CD4-positive, alpha-beta T cell treated with Interleukin-21 for 1 hour (primary cell): ENCODE measurements around the gene ACSF2.
"Not testable (repeated sequence)": the region's sequence is repeated elsewhere in the genome, so short reads cannot be mapped to it uniquely, and the experiment has no call there.

ENCODE experiments used
- DNase-seq: peaks from one replicate; pipeline ENCODE4 v3.0.0-alpha.2; 2020

ACSF2 gene

DNA sequence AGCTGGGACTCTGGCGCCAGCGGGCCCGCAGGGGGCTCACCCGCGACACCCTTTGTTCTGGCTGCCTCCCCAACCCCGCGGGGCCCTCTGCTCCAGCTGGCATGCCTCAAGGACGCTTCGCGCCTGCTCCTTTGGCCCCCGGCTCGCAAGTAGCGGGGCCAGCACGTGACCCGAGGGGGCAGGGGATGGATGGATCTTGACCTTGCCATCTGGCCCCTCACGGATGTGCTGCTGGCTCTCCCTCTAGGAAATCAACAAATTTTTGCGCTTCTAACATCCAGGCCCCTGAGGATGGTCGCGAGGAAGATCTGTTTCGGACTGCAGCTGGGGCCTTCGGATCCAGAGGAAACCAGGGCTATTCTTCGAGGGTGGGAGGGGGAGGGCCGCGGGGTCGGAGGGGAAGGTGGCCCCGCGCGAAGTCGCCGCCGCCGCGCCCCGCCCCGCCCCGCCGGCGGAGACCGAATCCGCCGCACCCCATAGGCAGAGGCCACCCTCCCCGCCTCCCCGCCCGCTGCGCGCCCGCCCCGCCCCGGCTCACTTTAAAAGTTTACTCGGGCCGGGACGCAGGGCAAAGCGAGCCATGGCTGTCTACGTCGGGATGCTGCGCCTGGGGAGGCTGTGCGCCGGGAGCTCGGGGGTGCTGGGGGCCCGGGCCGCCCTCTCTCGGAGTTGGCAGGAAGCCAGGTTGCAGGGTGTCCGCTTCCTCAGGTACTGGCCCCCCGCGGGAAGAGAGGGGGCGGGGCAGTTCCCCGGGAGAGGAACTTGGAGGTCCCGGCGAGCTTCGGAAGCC is at the start of gene ACSF2:
ACSF2 (plus strand) TSS at position 537 of the 790 bp plus-strand sequence; CDS start at position 581, 44 bp downstream.
- peak; percentile 75 for DNase-seq

DNA sequence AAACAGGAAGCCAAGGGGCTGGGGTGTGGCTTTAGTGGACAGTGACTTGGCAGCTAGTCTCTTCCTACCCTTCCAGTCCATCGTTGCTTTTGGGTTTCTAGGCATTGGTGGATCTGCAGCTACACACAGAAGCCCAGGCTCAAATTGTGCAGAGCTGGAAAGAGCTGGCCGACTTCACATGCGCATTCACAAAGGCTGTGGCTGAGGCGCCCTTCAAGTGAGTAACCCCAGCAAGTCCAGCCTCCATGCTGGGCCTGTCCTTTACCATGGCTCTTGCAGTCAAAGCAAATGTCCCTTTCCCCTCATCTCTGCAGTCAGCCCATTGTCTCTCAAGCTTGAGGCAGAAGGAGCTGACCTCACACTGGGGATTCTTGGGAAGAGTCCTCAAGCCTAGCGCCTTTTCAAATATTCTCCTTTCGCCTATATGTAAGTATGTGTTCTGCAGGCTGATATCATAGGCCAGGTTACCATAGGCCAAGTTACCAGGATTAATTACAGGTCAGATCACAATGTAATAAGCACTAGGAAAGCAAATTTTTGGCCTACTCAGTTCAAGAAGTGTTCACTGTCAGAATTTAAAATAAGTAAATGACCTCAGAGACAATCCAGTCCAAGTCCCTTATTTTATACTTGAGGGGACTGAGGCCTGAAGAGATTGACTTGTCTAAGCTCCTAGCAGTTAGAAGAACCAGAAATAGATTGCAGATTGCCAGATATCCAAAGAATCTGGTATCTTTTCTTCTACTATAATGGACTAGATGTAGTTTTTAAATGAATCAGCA is 46.5 kb upstream of the ACSF2 start:
- no peak for DNase-seq

- no peak for DNase-seq
Measured at GRCh38 chr17:50380369-50381259, 45.4 kb upstream of the ACSF2 start.

- DNase-seq = no peak
Measured at GRCh38 chr17:50381260-50381815, 44.7 kb upstream of the ACSF2 start.

GRCh38 chr17:50381920-50382319 is 44.1 kb upstream of the ACSF2 start:
- no peak for DNase-seq

DNA sequence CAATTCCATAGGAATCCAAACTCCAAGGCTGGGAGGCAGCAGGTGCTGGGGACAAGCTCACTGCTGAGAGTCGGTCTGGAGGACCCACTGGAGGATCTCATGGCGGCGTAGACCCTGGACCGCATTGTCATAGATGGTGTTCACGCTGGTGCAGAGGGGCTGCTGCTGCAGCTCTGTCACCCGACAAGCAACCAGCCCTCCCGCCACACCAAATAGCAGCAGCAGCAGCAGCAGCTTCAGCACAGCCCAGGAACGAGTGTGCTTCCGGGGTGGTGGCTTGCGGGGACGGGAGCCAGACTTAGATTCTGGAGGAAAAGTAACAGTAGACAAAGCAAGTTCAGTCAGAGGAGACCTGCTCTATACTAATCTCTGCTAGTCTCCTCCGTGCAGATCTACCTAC is 43.1 kb upstream of the ACSF2 start:
- no peak for DNase-seq

DNA sequence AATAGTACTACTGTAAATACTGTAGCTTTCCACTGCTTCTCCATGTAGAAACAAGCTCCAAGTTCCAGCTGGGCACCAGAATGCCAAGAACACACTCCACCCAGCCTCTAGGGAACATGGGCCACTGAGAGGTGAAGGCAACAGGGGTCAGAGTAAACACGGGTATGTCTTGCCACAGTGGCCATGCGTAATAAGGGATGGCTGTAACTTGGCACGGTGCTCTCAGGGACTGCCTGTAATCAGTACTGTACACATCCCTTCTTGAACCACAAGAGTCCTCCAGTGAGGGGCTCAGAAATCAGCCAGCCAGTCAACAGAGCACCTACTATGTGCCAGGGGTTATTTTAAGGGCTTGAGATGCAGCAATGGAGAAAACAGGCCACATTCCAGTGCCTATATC is 39.5 kb upstream of the ACSF2 start:
- DNase-seq = no peak

DNA sequence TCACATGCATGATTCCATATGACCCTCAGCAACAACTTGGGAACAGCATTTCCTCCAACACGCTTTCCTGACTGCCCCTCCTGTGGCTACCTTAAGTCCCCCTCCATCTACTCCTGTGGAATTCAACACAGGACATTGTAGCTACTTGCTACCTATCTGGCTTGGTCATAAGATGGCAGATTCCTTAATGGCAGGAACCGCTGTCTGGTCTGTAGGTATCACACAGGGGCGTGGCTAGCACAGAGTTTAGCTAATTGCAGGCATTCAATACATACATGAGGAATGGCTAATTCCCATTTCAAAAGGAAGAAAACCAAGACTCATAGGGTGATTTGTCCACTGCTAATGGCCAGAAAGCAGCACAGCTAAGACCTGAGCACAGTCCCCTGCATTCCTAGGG is 37.3 kb upstream of the ACSF2 start:
- no peak for DNase-seq

GRCh38 chr17:50389534-50389933 is 36.5 kb upstream of the ACSF2 start:
- no peak for DNase-seq

GRCh38 chr17:50392621-50393020 is 33.4 kb upstream of the ACSF2 start:
- DNase-seq = no peak

GRCh38 chr17:50393700-50394099 is 32.3 kb upstream of the ACSF2 start:
- no peak for DNase-seq

DNA sequence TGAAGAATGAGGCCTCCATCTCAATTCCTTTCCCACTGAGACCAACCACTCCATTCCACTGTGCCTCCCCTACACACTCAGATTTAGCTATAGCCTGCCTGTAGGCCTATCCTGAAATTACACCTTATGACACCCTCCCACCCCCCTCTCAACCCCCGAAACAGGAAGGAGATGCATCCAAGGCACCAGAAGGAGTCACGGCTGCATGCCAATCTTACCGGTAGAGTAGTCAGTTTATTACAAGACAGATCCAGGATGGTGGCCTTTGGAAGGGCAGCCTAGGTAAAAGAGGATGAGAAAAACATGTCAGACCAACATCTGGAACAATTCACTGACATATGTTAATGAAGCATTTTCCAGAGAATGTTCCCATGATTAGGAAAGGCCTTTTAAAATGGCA is 31.3 kb upstream of the ACSF2 start:
- no peak for DNase-seq

DNA sequence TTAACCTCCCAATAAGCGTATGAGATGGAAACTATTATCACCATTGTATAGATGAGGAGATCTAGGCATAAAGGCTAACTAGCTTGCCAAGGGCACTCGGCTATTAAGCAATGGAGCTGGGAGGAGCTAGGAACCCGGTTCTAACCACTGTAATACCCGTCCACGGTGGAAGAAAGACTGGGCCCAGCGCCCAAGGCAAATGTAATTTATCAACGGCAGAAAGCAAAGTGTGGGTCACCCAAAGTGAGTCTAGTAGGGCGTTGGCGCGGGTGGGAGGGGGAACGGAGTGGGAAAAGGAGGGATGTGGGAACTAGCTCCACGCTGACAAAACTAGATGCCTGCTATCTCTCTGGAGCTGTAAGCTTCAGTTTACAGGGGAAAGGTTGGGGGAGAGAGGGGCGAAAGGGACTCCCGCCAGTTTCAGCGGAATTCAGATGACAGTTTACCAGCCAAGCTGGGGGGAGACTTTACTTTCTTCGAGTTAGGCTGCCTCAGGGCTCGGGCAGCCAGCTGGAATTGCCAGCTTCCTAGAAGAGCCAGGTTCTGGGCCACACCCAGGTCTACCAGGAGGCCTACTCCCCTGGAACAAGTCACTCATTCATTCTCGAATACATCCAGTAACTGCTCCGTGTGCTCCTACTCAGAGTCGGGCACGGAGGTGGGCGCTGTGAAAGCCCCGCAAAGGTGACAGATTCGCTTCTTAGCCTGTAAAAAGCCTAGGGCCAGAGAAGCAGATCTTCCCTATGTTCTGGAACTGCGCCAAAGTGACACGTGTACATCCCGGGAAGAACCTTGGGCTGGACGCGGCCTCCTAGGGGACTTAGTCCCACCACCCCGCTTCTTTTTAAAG is 29.5 kb upstream of the ACSF2 start:
- DNase-seq = peak; percentile 15

DNA sequence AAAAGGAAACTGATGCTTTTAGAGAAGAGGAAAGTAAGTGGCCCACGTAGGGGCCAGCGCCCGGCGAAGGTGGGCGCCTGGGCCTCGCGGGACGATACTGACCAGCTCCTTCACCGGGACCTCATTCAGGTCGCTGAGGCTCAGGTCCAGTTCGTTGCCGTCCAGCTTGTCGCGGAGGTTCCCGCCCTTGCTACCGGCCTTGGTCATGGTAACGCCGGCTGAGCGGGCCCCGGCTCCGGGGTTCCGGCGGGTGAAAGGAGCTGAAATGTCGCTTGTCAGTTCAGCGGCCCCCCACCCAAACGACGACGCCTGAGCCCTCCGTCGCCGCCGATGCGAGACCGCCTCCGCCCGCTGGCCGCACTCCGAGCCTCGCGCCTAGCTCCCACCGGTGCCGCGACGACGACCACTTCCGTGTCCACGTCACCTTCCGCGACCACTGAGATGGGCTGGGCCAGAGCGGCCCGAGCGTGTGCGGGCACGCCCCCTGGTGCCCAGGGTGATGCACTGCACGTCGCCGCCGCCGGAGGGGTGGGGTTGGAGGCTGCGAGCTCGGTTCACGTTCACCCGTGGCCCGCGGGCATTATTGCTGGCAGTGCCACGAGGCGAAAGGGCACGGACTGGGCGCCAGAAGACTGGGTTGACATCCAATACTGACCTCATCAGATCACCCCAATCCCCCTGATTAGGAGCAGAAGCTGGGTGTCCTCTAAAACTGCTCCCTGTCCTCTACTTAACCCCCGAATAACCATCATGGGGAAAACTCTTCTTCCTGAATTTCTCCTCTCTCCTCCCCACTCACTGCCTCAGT is 28.7 kb upstream of the ACSF2 start, which contains the start of gene LRRC59:
LRRC59 (minus strand) TSS at position 413 of the 808 bp plus-strand sequence; CDS start at position 207, 206 bp downstream.
- DNase-seq = peak; percentile 94

GRCh38 chr17:50397919-50398285 is 28.1 kb upstream of the ACSF2 start:
- DNase-seq = no peak

- DNase-seq = not testable (repeated sequence)
Measured at GRCh38 chr17:50398672-50399071, 27.3 kb upstream of the ACSF2 start.

DNA sequence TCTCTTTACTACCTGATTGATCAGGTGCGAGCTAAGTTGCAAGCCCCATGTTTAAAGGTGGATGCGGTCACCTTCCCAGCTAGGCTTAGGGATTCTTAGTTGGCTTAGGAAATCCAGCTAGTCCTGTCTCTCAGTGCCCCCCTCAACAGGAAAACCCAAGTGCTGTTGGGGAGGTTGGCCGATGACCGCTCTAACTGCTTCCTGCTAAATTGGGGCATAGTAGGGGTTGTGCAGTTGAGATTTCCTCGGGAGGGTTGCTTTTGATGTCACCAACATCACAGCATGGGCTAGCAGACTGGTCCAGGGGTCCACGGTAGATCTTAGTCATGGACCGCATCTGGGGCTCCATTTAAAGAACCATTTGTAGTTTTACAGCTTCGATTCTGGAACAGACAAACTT is 26.4 kb upstream of the ACSF2 start:
- DNase-seq = not testable (repeated sequence)

DNA sequence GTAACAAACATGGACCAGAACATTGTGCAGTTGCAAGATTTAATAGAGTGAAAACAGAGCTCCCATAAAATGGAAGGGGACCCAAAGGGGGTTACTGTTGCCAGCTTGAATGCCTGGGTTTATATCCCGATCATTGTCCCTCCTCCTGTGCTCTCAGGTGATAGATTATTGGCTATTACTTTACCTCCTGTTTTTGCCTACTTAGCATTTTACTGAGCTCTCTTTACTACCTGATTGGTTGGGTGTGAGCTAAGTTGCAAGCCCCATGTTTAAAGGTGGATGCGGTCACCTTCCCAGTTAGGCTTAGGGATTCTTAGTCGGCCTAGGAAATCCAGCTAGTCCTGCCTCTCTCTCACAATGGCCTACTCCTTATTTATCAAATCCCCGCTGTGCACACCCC is 20.7 kb upstream of the ACSF2 start:
- not testable (repeated sequence) for DNase-seq

DNA sequence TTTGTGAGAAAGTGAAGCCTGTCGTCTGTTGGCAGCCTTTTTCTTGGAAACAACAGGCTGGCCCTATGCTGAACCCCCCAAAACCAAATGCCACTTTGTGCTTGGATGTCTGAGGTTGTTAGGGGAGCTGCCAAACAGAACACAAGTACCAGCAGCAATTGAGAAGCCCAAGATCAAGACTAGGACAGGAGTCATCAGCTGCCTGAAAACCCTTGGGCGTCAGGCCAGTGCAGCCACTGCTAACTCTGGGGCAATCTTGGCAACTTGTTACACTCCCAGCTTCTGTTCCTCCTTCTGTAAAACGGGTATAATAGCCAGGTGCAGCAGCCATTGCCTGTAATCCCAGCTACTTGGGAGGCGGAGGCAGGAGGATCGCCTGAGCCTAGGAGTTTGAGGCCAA is 19.4 kb upstream of the ACSF2 start:
- no peak for DNase-seq

GRCh38 chr17:50407921-50408320 is 18.1 kb upstream of the ACSF2 start:
- no peak for DNase-seq

- DNase-seq = no peak
Measured at GRCh38 chr17:50412188-50412732, 13.8 kb upstream of the ACSF2 start.
